Measurements from ENCODE around the gene ACADS.

ACADS gene

GRCh38 chr12:120700886-120701285 is 24.7 kb upstream of the ACADS start:
- no peak for DNase-seq (ENCODE audit: low read depth, low spot score)

GRCh38 chr12:120702637-120703036 is 23.0 kb upstream of the ACADS start:
- no peak for DNase-seq (ENCODE audit: low read depth, low spot score)

- no peak for DNase-seq (ENCODE audit: low read depth, low spot score)
Measured at GRCh38 chr12:120703311-120703942, 22.2 kb upstream of the ACADS start.

- DNase-seq (ENCODE audit: low read depth, low spot score), result no peak
Measured at GRCh38 chr12:120705618-120706017, 20.0 kb upstream of the ACADS start.

- DNase-seq (ENCODE audit: low read depth, low spot score), result no peak
Measured at GRCh38 chr12:120706029-120706428, 19.6 kb upstream of the ACADS start.

GRCh38 chr12:120708651-120709050 is 17.0 kb upstream of the ACADS start:
- no peak for DNase-seq (ENCODE audit: low read depth, low spot score)

DNA sequence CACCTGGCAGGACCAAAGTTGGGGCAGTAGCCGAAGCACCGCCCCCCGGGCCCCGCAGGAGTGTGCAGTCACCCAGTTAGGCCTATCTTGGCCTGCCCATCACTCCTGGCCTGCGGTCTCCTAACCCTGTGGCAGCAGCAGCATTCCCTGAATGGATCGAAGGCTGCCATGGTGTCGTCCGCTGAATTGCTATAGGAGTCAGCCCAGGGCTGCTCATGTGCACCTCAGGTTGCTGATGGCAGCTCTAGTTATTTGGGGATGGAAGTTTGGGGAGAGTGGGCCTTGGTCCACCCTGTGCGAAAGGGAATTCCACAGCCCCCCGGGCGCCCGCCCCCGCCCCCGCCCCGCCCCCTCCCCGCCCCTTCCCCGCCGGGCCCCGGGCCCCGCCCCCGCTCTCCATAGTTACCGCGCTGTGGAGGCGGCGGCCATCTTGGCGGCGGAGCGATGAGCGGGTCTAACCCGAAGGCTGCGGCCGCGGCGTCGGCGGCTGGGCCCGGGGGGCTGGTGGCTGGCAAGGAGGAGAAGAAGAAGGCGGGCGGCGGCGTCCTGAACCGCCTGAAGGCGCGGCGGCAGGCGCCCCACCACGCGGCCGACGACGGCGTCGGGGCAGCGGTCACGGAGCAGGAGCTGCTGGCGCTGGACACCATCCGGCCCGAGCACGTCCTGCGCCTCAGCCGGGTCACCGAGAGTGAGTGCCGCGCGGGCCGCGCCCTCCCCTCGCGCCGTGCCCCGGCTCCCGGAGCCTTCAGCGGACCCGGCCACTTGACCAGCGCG is 15.4 kb upstream of the ACADS start, which contains the start of gene UNC119B:
Gene UNC119B (plus strand): TSS at position 428 of the 774 bp plus-strand sequence. CDS start 17 bp downstream, at position 445.
- DNase-seq (ENCODE audit: low read depth, low spot score), result peak; percentile 57

DNA sequence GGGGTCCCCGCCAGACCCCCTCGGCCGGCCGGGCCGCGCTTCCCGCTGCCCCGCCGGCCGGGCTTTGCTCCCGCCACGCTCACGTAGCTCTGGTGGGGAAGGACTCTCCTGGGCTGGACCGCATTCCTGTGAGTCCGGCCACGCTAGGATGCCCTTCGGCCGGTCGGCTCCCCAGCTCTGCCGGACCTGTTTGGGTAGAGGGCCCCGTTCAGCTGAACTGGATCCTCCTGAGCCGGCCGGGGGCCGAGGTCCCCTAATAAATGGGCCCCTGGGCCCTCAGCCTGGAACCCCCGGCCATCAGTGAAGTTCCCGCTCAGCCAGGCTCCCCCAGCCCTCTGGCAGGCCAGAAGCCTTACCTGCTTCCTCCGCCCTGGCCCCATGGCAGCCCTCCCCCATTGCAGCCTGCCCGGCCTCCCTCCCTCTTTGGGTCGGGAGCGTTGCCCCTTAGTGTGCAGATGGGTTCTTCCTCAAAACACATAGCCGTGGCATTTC is 14.8 kb upstream of the ACADS start:
- no peak for DNase-seq (ENCODE audit: low read depth, low spot score)

GRCh38 chr12:120711411-120711810 is 14.2 kb upstream of the ACADS start:
- DNase-seq (ENCODE audit: low read depth, low spot score), result no peak

- DNase-seq (ENCODE audit: low read depth, low spot score), result no peak
Measured at GRCh38 chr12:120712610-120713009, 13.0 kb upstream of the ACADS start.

DNA sequence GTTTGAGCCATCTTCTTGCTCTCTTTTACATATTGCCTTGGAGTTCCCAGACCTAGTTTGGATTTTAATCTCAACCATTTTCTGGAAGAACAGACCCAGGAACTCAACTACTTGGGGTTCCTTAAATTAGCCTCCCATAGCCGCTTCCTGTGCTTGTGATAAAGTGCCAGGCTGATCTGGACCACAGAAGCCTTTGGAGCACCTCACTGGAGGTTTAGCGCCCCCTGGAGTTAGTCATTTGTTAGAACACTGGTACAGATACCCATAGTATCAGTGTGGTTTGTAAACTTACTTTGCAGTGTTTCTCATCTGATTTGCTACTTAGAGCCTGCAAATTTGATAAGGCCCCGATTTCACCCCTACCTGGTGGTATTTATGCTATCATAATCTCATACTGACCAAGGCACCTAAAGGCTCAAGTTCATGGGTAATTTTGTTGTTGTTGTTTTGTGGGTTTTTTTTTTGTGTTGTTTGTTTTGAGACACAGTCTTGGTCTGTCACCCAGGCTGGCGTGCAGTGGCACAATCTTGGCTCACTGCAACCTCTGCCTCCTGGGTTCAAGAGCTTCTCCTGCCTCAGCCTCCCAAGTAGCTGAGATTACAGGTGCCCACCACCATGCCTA is 11.7 kb upstream of the ACADS start:
- DNase-seq (ENCODE audit: low read depth, low spot score), result peak; percentile 60

- no peak for DNase-seq (ENCODE audit: low read depth, low spot score)
Measured at GRCh38 chr12:120718055-120718454, 7.6 kb upstream of the ACADS start.

DNA sequence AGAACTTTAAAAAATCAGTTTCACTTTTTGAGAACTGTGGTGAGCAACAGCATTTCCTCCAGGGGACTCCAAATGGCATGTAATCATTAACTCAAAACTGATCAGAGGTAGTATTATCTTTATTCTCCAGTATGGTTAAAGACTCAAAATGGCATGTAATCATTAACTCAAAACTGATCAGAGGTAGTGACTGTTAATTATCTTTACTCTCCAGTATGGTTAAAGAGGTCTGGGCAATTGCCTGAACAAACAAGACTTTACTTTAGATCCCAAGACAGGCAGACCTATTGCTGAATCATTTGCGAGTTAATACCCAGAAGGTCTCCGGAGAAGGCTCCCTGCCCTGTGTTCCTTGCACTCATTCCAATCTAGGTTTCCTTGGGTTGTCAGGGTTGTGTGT is 6.6 kb upstream of the ACADS start:
- DNase-seq (ENCODE audit: low read depth, low spot score), result no peak

DNA sequence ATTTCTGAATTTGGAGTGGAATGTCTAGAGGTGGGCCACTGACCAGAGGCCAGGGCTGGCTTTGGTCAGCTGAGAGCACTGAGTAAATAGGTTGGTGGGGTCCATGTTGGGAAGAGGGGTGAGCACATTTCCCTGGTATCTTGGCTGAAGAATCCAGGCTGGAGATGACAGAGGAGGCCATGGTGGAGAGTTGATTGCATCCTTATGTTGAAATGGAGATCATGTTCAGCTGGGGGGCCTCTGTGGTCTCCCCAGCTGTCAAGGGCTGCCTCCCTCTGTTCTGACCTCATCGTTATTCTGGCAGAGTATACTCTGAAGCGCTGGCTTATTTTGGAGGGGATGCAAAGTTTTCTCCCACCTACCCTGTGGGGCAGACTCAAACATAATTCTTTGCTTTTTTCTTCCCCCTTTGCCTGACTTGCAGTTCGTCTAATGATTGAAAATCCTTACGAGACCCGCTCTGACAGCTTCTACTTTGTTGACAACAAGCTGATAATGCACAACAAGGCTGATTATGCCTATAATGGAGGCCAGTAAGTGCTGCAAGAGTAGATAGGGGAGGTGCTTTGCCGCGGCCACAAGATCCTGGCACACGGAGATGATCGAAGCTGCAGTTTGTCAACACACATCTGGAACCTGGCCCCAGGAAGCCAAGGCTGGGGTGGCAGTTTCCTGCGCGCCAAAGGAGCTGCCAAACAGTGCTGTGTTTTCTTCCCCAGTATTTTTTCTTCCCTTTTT is 6.0 kb upstream of the ACADS start:
- no peak for DNase-seq (ENCODE audit: low read depth, low spot score)

DNA sequence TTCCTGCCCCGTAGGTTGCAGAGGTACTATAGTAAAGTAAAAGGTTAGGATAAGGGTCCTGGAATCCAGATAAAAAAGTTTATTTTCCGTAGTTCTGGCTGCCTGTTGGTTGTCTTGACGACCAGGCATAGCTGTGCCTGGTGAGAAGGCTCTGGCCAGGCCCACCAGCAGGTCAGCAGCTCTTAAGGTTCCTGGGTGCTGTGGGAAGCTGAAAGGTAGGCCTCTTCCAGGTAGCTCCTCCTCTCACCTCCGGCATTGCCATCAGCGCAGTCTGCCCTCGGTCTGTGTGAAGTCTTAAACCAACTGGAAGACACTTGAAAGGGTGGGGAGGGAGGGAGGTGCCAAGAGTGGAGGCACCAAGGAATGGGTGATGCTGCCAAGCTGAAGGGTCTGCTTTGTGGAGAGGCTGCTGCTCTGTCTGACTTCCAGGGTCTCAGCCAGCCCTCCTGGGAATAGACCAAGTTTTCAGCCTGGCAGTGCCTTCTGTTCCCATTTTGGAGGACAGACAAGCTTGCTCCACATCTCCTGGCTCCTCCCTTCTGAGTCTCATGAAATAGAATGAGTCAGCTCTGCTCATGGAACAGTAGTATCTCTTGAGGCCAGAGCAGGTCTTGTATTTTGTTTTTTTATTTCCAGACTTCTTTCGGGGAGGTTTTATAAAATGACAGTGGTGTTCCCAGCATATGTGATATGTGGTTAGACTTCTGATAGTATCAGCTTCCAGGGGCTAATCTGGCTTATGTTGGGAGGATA is 5.2 kb upstream of the ACADS start:
- DNase-seq (ENCODE audit: low read depth, low spot score), result no peak

DNA sequence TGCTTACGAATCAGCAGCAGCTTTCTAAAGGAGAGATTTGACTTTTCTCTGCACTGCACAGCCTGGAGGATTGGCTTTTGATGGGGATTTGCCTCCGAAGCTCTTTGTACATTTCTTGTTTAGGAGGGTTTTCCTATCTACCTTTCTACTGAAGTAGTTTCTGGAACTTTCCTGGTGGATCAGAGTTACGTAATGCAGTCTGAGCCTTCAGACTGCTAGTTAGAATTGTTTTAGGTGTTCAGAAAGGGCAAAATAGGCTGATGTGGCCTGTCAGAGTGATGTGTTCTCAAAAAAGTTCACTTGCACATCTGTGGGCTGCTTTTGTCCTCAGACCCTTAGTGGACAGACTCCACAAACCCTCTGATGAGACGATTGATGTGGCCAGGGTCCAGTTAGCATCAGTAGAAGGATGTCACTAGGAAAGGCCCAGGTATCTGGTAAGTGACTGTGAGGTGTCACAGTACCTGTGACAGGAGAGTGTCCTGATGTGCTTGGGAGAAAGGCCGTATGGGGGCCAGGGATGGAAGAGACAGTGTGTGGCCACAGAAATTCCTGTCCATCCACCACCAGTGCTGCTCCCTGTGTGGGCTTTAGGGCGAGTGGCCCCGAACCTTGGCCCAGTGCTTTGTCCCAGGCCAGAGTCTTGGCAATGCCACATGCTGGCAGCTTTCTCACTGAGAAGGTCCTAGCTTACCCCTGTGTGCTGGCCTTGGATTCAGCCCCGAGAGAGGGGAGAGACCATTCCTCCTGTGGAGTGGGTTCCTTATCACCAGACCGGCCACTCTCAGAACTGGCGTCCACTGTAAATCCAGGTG is 4.4 kb upstream of the ACADS start:
- no peak for DNase-seq (ENCODE audit: low read depth, low spot score)

GRCh38 chr12:120721866-120722265 is 3.8 kb upstream of the ACADS start:
- no peak for DNase-seq (ENCODE audit: low read depth, low spot score)

DNA sequence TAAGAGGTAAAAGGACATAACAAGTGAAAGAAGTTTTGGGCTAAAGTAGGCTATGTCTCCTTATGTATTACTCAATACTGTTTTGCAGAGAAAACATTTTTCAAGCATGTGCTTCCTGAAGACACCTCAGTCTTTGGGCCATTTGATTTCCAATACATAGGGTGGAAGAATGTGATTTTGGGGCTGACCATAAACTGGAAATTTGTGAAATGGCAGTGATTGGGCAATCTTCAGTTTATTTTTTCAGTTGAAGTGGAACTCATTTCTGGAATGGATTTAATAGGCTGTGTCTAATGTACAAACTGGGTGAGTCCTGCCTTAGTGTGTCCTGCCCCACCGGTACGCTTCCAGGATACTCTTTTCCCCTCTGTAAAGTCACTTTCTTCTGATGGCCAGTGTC is 2.8 kb upstream of the ACADS start:
- no peak for DNase-seq (ENCODE audit: low read depth, low spot score)

DNA sequence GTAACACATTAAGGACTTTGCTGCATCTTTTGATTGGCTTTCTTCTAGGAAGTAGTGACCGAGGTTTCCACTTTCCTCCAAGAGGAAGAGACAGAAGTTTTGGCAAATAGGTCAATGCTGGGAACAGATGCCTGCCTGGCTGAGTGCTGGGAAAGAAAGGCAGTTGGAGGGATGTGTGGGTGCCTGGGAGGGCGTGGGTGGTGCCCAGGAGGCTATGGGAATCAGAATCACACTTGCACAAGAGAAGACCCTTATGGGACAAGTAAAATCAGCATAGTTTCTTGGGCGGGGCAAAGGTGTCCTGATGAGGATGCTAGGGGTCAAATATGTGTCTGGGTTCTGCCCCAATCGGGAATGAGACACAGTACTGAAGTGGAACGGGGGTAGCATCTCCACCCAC is 906 bp upstream of the ACADS start:
- no peak for DNase-seq (ENCODE audit: low read depth, low spot score)

DNA sequence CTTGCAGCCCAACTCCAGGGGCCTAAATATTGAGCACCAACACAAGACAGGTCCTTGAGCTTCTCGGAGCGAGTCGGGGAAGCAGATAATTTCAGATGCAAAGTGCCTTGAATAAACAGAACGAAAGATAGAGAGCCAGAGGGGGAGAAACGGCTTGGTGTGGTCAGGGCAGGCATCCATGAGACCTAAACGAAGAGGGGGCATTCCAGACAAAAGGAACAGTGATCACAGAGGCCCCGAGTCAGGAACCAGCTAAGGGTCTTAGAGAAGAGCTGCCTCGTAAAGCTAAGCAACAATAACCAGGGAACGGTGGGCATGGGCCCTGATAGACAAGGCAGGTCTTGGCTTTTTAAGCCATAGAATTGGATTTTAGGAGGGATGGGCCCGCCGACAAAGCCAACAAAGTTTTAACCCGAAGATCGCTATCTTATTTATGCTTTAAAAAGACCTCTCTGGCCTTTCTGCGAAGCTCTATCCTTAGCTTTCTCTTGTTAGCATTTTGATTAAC is 421 bp upstream of the ACADS start:
- DNase-seq (ENCODE audit: low read depth, low spot score), result no peak
